Activated naive CD4-positive, alpha-beta T cell treated with anti-CD3 and anti-CD28 coated beads, Interleukin-2, amount 50 U/mL, for 72 hours (primary cell): ENCODE measurements around the gene MRPL42. TPM values are rescaled to one million over a fixed set of nuclear protein-coding genes. Genes with fewer than 3 reads are reported as not detected.
A peak's percentile ranks its signal among the peaks of the same experiment; 100 is the strongest.
"Not testable (repeated sequence)": the region's sequence is repeated elsewhere in the genome, so short reads cannot be mapped to it uniquely, and the experiment has no call there.

Source experiments
- ATAC-seq, 2 donors: fragments of 150-1000 bp; cut with Tn5 transposase; 2 replicates each; pipeline ENCODE4 v1.10.0; 2021; ENCODE audit warnings: mild to moderate bottlenecking in 2 of 2, moderate library complexity in 2 of 2
- DNase-seq, 2 donors: peaks; one replicate each; pipeline ENCODE4 v3.0.0; 2021 to 2022; ENCODE audit warnings: low spot score in 2 of 2
- H3K27ac Mint-ChIP-seq, 2 donors: one replicate each; pipeline ENCODE4 v1.8.0; 2022; ENCODE audit warnings: mild to moderate bottlenecking in 2 of 2, mixed read lengths in 2 of 2
- H3K36me3 Mint-ChIP-seq, 2 donors: one replicate each; pipeline ENCODE4 v1.8.0; 2022; ENCODE audit warnings: mixed read lengths in 2 of 2
- H3K9me3 Mint-ChIP-seq, 2 donors: one replicate each; pipeline ENCODE4 v1.8.0; 2022; ENCODE audit warnings: mixed read lengths in 2 of 2
- total RNA-seq, 2 donors: library from RNA; stranded (reverse); gene quantifications; one replicate each; pipeline ENCODE4 v1.2.3, GENCODE V29; 2022

MRPL42 gene
- total RNA-seq, 2 donors from 2014 or later, result 60.9 to 64.0 TPM

GRCh38 chr12:93466625-93467350 lies 526 bp upstream of the MRPL42 start:
- Mint-ChIP-seq H3K27ac (peak overlapping the region; percentile 93 to 97), H3K36me3 (peaks cover 18 to 23% of the 10 kb centered on the region in 2 donors), H3K9me3 (no peaks in the 10 kb centered on the region)
- peak in 1 of 2 donors; percentile 50 for ATAC-seq
- DNase-seq, result no peak

DNA sequence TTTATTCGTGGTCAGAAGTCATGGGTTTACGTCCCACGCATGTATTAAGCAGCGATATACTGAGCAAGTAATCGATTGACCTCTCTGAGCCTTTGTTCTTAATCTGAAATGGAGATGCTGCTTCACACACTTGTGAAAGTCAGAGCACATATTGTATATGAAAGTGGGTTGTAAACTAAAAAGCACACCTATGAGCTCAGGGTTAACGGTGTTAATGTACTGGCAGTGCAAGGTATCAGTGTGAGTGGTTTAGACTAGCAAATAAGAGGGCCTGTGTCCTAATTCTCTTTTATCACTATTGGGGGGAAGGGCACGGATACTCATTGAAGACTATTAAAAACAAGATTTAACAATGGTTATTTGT lies 676 bp downstream of the MRPL42 start:
- Mint-ChIP-seq H3K27ac (peak overlapping the region; percentile 93 to 97), H3K9me3 (no peaks in the 10 kb centered on the region), H3K36me3 (peaks cover 18 to 23% of the 10 kb centered on the region in 2 donors)
- ATAC-seq, result peak; percentile 21 to 34
- no peak for DNase-seq

DNA sequence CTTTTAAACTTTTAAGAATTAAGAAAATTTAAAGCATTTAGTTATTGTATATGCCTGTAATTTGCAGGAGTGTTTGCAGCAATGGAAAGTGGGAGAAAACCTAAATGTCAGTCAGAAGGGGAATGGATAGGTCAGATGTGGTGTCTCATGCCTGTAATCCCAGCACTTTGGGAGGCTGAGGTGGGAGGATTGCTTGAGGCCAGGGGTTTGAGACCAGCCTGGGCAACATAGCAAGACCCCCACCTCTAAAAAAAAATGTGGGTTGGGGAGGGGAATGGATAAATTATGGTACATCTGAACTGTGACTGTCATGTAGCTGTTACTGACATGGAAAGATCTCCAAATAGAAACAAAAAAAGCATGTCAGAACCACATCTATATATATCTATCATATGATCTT lies 2.1 kb downstream of the MRPL42 start:
- Mint-ChIP-seq H3K27ac (no peak overlapping the region), H3K9me3 (no peaks in the 10 kb centered on the region), H3K36me3 (peaks cover 18 to 23% of the 10 kb centered on the region in 2 donors)
- ATAC-seq, result no peak
- no peak for DNase-seq

DNA sequence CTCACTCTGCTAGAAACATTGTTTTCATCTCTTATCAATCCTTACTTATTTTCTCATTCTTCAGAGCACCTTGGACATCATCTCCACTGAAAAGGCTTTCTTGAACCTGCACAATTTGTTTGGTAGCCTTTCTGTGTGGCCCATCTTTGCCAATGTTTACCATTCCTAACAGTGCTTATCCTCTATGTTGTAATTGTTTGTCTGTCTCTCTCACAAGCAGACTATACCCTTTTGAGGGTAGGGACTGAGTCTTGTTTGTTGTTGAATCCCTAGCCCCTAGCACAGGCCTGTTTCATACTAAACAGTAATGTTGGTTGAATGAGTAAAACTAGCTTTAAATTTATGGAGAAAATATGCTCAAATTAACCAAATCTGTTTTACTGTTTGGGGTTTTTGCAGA lies 9.2 kb downstream of the MRPL42 start:
- Mint-ChIP-seq H3K36me3 (peaks cover 0 to 5% of the 10 kb centered on the region in 2 donors), H3K27ac (no peak overlapping the region), H3K9me3 (no peaks in the 10 kb centered on the region)
- DNase-seq, result no peak
- ATAC-seq, result no peak

GRCh38 chr12:93482721-93483120 lies 15.4 kb downstream of the MRPL42 start:
- no peaks in the 10 kb centered on the region for H3K9me3 Mint-ChIP-seq
- DNase-seq (no peak), ATAC-seq (no peak)
- no peak overlapping the region for H3K27ac Mint-ChIP-seq
- no peaks in the 10 kb centered on the region for H3K36me3 Mint-ChIP-seq

DNA sequence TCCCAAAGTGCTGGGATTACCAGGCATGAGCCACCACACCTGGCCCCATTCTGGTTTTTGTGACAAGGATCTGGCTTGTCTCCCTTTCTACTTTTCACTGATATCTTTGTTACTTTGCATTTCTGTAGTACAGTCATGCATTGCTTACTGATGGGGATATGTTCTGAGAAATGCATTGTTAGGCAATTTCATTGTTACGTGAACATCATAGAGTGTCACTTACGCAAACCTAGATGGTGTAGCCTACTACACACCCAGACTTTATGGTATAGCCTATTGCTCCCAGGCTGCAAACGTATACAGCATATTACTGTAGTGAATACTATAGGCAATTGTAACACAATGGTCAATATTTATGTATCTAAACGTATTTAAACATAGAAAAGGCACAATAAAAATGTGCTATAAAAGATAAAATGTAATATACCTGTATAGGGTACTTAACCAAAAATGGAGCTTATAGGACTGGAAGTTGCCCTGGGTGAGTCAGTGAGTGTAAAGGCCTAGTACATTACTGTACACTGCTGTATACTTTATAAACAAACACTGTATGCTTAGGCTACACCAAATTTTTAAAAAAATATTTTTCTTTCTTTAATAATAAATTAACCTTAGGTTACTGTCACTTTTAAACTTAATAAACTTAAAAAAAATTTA lies 16.0 kb downstream of the MRPL42 start:
- Mint-ChIP-seq H3K27ac (peak overlapping the region in 1 of 2 donors; percentile 58), H3K9me3 (no peaks in the 10 kb centered on the region), H3K36me3 (no peaks in the 10 kb centered on the region)
- DNase-seq, result no peak
- ATAC-seq, result no peak

GRCh38 chr12:93484315-93484981 lies 17.1 kb downstream of the MRPL42 start:
- ATAC-seq (no peak), DNase-seq (no peak)
- Mint-ChIP-seq H3K9me3 (no peaks in the 10 kb centered on the region), H3K27ac (no peak overlapping the region), H3K36me3 (no peaks in the 10 kb centered on the region)

- not testable (repeated sequence) for H3K27ac Mint-ChIP-seq, H3K9me3 Mint-ChIP-seq, ATAC-seq, DNase-seq
- peaks cover 0 to 32% of the 10 kb centered on the region in 2 donors for H3K36me3 Mint-ChIP-seq
These were observed 25.5 kb downstream of the MRPL42 start for GRCh38 chr12:93492808-93493207.

DNA sequence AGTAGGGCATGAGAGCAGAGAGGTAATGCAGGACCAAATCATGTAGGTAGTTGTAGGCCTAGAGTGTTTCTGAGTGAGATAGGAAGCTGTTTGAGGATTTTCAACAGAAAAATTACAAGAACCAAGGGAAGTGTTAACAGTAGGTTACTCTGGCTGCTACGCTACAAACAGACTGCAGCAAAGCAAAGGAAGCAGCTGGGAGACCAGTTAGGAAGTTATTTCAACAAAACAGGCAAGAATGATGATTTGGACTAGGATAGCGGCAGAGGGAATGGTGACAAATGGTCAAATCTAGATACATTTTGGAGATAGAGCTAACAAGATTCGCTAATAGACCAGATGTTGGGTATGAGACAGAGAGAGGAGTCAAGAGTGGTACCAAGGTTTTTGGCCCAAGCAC lies 26.8 kb downstream of the MRPL42 start:
- H3K36me3 Mint-ChIP-seq, result peaks cover 0 to 32% of the 10 kb centered on the region in 2 donors
- DNase-seq (no peak), ATAC-seq (no peak)
- H3K27ac Mint-ChIP-seq, result peak overlapping the region in 1 of 2 donors; percentile 19
- H3K9me3 Mint-ChIP-seq, result no peaks in the 10 kb centered on the region

GRCh38 chr12:93497456-93497855 lies 30.1 kb downstream of the MRPL42 start:
- H3K36me3 Mint-ChIP-seq, result peaks cover 0 to 19% of the 10 kb centered on the region in 2 donors
- DNase-seq, result no peak
- no peak for ATAC-seq
- peak overlapping the region; percentile 44 to 50 for H3K27ac Mint-ChIP-seq
- no peaks in the 10 kb centered on the region for H3K9me3 Mint-ChIP-seq

DNA sequence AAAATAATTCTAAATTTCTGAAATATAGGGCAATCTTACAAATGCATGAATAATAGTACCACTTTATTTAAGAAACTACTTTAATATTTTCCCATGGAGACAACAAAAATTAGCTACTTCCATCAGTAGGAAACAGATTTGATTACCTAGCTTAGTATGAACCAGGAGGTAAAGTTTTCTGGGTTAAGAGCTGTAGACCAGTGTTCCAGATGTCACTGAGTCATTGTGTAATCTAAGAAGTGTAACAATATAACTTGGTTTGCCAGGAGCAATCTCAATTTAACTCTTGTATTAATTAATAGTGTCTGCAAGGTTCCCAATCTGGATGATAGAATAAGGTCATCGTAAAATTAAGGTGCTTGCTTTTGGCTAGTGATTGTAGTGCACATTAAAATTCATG lies 31.5 kb downstream of the MRPL42 start:
- H3K27ac Mint-ChIP-seq, ATAC-seq, DNase-seq, H3K9me3 Mint-ChIP-seq: not testable (repeated sequence)
- peaks cover 0 to 19% of the 10 kb centered on the region in 2 donors for H3K36me3 Mint-ChIP-seq

DNA sequence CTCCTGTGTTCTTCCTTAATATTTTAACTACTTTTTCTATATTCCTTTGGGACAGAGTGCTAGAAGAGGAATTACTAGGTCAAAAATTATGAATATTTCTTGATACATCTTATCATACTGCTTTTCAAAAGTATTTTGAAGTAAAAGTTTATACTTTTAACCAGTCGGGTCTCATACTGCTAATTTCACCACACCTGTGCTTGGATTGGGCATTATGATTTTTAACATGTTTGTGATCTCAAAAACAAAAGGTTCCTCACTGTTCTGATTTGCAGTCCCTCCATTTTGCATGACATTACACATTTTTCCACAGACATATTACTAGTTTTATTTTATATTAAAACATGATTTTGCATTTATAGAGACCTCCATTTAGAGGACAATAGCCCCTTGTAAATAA lies 32.9 kb downstream of the MRPL42 start:
- no peak overlapping the region for H3K27ac Mint-ChIP-seq
- no peaks in the 10 kb centered on the region for H3K9me3 Mint-ChIP-seq
- H3K36me3 Mint-ChIP-seq, result peaks cover 0 to 10% of the 10 kb centered on the region in 2 donors
- ATAC-seq, result no peak
- DNase-seq, result no peak

- Mint-ChIP-seq H3K27ac (no peak overlapping the region), H3K9me3 (no peaks in the 10 kb centered on the region), H3K36me3 (peaks cover 0 to 15% of the 10 kb centered on the region in 2 donors)
- DNase-seq, result no peak
- no peak for ATAC-seq
These were observed 33.4 kb downstream of the MRPL42 start for GRCh38 chr12:93500667-93501066.

DNA sequence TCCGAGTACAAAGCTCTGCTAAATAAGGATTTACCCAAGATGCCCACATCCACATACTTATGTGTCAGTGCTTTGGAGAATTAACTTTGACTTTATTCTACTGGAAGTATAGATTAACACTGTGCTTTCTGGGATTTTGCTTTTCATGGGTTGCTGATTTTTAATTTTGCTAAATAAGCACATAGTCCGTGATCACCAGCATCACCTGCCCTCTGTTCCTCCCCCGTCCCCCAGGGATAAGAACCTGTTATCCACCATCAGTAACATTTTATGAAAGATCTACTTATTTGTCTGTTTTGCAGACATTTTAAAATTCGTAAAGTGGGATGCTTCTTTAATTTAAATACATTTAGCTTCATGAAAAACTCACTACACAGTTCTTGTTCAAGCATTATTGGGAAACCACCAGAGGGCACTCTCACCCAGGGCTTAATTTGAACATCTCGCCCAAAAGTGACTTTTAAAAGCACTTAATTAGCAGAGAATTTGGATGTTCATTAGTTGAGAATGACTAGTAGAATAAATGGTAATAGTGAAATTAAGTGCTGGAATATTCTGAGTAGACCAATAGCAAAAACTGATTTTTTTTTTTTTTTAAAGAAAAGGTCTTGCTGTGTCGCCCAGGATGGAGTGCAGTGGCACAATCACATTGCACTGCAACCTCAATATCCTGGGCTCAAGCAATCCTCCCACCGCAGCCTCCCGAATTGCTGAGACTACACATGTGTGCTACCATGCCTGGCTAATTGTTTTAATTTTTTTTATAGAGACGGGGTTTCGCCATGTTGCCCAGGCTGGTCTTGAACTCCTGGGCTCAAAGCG lies 35.7 kb downstream of the MRPL42 start:
- ATAC-seq (no peak), DNase-seq (peak in 1 of 2 donors; percentile 60)
- Mint-ChIP-seq H3K36me3 (peaks cover 0 to 6% of the 10 kb centered on the region in 2 donors), H3K27ac (no peak overlapping the region), H3K9me3 (no peaks in the 10 kb centered on the region)

DNA sequence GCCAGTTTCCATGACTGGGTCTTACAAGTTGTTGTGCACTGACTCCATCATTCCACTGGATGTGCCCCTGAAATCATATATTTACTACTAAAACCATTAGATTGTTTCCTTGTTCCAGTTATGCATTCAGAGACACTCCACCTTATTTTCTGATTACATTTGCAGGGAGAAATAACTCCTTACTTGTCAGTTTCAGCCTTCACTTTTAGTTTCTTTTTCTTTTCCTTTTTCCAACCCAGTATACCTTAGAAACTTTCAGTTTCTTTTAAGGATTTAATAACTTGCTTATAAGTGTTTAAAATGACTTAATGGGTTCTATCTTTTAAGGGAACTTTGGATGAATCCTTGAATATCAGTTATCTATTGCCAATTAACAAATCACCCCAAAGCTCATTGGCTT lies 39.9 kb downstream of the MRPL42 start:
- H3K27ac Mint-ChIP-seq, result no peak overlapping the region
- ATAC-seq, result no peak
- no peaks in the 10 kb centered on the region for H3K9me3 Mint-ChIP-seq
- DNase-seq, result no peak
- H3K36me3 Mint-ChIP-seq, result peaks cover 0 to 6% of the 10 kb centered on the region in 2 donors

DNA sequence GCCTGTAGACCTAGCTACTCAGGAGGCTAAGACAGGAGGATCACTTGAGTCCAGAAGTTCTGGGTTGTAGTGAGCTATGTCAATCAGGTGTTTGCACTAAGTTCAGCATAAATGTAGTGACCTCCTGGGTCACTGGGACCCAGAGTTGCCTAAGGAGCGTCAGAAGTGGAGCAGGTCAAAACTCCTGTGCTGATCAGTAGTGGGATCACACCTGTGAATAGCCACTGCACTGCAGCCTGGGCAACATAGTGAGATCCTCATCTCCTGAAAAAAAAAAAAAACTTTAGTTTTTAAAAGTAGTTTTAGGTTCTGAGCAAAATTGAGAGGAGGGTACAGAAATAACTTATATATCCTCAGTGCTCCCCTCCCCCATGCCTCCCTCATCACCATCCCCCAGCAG lies 42.2 kb downstream of the MRPL42 start:
- ATAC-seq, result no peak
- H3K9me3 Mint-ChIP-seq, result no peaks in the 10 kb centered on the region
- DNase-seq, result no peak
- H3K27ac Mint-ChIP-seq, result no peak overlapping the region
- peaks cover 0 to 6% of the 10 kb centered on the region in 2 donors for H3K36me3 Mint-ChIP-seq

GRCh38 chr12:93514853-93515252 lies 47.5 kb downstream of the MRPL42 start:
- ATAC-seq (no peak), DNase-seq (no peak)
- H3K36me3 Mint-ChIP-seq, result no peaks in the 10 kb centered on the region
- H3K27ac Mint-ChIP-seq, result peak overlapping the region in 1 of 2 donors; percentile 47
- H3K9me3 Mint-ChIP-seq, result no peaks in the 10 kb centered on the region
